ENCODE measurements around the gene CDK8.

- TF ChIP-seq CTCF (IDR thresholded peaks at IDR 0.05) (no peak), POLR2A (IDR thresholded peaks at IDR 0.05) (no peak)
Measured at GRCh38 chr13:26208287-26208686, 45.6 kb upstream of the CDK8 start.
